HG02798 (cell line): ENCODE data around the gene ADAM11.
"Not testable (repeated sequence)": the region's sequence is repeated elsewhere in the genome, so short reads cannot be mapped to it uniquely, and the experiment has no call there.

Experiments used
- ATAC-seq: cut with Tn5 transposase; IDR thresholded peaks from one replicate; pipeline ENCODE4 v1.9.1; 2021; ENCODE audit warnings: mild to moderate bottlenecking; ENCODE audit not compliant: unreplicated experiment, poor library complexity

ADAM11 gene

GRCh38 chr17:44758414-44759085 is at the start of gene ADAM11:
TSS of gene ADAM11 (plus strand) at chr17:44758988. CDS start at chr17:44759200, 212 bp downstream.
- ATAC-seq = no peak

GRCh38 chr17:44719444-44719843 is 39.3 kb upstream of the ADAM11 start:
- no peak for ATAC-seq

DNA sequence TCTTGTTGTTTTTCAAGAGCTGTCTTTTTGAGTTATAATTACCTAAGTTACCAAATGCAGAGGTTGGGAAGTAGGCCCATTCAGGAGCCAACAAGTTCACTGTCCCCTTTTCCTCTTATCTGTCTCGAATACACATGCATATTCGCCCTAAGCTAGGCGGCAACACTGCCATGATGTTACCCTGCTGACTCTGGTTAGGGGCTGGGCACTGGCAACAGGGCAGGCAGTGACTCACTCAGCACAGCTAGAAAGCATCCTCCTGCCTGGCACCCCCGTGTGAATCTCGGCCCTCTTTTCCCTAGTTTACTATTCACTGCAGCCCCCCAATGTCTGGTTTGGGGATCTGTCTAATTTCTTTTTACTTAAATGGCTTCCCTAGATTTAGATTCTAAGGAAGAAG is 36.5 kb upstream of the ADAM11 start:
- no peak for ATAC-seq

DNA sequence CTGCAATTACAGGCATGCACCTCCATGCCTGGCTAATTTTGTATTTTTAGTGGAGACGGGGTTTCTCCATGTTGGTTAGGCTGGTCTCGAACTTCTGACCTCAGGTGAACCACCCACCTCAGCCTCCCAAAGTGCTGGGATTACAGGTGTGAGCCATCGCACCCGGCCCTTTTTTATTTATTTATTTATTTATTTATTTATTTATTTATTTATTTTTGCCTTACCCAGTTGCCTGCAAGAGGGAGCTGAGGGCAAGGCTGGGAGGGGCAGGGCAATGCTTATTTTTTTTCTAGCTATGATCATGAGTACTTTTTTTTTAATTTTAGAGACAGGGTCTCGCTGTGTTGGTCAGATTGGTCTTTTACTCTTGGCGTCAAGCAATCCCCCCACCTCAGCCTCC is 32.7 kb upstream of the ADAM11 start:
- ATAC-seq = not testable (repeated sequence)

DNA sequence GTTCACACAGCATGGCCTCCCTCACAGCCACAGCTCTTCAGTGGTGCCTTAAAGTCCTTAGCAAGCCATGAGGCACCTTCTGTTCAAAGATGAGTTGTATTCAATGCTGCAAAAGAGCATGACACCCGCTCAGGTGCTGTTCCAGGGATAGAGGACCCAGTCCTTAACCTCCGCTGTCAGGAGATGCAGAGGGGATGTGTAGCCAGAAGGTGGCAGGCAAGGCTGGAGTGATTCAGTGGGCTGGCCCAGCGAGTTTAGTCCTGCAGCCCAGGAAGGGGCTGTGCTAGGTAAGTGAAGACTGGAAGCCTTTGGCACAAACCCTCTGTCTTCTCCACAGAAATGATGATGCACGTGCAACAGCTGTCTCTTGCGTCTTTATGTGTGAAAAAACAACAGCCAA is 25.0 kb upstream of the ADAM11 start:
- ATAC-seq = no peak

DNA sequence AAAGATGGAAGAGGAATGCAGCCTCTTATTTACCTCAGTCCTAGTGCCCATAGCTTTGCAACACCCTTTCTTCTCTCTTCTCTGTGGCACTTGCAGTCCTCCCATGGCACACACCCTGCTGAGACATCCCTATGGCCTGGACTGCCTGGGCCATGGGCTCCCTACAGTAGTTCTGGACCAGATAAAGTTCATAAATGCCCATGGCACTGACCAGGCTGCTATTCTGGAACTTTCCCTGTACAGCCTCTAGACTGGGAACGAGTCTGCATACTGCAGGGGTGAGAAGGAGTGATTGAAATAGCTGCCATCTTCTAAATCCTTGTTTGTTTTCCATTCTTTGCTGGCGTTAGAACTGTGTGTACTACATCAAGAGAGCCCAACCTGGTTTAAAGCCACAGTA is 24.5 kb upstream of the ADAM11 start:
- no peak for ATAC-seq

- ATAC-seq = no peak
Observed at GRCh38 chr17:44736551-44737240, 22.1 kb upstream of the ADAM11 start.

DNA sequence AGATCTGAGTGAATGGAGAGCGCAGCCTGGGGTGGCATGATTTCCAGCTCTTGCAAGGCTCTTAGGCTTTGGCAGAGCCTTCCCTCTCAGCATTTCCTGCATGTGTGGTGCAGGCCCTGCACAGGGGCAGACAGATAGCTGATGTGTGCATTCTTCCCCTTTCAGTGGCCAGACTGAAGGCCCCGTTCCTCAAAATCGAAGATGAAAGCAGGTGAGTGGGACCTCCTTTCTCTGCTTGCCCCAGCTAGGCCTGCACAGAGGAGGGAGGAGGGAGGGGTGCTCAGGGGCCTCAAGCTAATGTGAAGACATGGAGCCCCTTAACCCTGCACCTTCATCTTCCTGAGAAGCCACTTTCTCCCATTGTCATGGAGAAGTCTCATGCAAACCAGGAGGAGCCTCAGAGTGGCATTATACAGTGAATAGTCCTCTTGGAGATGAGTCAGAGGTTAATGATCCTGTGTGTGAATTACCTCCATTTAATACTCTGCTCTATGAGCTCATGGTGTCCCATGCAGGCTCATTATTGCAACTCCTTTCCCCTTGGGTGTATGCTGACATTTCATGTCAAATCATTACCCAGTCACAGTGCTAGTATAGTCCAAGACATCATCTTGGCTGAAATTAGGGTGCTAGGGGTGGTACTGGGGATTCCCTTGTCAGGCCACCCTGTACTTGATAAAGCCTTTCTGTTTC is 20.4 kb upstream of the ADAM11 start:
- ATAC-seq = peak; percentile 36

GRCh38 chr17:44741316-44741715 is 17.5 kb upstream of the ADAM11 start:
- no peak for ATAC-seq

GRCh38 chr17:44745301-44745700 is 13.5 kb upstream of the ADAM11 start:
- no peak for ATAC-seq

GRCh38 chr17:44745738-44746137 is 13.1 kb upstream of the ADAM11 start:
- ATAC-seq = not testable (repeated sequence)

- no peak for ATAC-seq
Observed at GRCh38 chr17:44747566-44747965, 11.2 kb upstream of the ADAM11 start.

DNA sequence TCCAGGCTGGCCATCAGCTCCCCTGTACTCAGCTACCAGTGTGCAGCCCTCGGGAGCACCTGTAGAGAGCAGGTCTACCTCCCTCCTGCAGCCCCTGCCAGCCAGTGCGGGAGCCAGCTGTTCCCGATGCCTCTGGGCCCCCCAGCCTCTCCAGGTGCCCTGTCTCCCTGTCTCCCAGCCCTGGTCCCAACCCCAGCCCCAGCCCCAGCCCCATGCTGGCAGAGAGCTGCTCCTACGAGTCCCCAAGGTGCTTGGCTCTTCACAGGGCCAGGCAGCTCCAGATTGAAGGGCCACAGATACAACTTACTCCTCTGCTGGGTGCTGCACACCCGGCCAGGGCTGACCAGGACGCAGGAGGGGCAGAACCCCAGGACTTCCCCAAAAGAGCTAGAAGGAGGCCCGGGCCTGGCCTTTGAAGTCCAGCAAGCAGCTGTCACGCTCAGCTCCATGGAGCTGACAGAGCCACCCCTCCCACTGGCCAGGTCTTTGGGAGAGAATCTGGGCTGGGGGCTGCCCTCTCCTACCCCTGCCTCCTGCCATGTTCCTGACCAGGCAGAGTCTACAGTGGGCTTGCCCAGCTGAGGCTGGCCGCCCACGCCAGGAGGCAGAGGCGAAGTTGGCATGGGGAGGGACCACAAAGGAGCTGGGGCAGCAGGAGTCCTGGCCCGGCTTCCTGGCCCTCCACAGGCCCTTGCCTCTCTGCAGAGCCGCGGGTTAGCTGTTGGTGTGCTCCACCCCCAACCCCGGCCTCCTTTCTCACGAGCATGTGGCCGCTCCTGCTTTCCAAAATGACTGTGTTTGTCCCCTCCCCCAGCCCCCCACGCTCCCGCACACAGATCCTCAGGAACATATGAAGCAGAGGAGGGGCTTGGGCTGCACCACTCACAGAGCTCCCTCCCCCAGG is 9.5 kb upstream of the ADAM11 start:
- ATAC-seq = no peak

DNA sequence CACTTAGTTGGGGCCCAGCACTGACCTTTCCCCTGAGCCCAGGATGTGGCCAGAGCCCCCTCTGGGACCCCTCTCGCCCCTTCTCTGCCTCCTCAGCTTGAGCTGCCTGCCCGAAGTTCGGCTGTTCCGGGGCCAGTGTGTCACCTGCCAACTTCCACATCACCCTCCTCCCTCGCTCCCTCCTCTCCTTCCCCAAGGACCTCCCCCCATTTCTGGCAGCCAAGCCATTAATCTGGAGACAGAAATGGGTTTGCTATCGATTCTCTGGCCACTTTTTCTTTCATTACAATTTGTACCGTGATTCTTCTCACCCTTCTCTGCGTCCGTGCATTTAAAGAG is 8.8 kb upstream of the ADAM11 start:
- no peak for ATAC-seq

DNA sequence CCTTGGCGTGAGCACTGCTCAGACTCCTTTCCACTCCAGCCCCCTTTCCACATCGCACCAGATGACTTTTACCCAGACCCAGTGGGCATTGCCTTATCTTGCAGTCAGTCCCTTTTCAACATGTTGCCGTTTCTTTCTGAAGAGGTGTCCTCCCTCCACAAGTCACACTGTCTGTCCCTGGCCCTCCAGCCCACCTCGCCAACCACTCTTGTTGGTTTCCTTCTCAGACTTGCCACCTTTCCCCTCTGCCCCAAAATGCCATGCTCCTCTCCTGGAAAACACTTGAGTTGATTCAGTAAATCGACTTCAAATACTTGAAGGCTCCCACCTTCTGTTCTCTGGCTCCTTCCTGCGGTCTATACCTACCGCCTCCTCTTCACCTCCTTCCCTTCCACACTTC is 7.5 kb upstream of the ADAM11 start:
- ATAC-seq = no peak

GRCh38 chr17:44751806-44752205 is 7.0 kb upstream of the ADAM11 start:
- no peak for ATAC-seq

DNA sequence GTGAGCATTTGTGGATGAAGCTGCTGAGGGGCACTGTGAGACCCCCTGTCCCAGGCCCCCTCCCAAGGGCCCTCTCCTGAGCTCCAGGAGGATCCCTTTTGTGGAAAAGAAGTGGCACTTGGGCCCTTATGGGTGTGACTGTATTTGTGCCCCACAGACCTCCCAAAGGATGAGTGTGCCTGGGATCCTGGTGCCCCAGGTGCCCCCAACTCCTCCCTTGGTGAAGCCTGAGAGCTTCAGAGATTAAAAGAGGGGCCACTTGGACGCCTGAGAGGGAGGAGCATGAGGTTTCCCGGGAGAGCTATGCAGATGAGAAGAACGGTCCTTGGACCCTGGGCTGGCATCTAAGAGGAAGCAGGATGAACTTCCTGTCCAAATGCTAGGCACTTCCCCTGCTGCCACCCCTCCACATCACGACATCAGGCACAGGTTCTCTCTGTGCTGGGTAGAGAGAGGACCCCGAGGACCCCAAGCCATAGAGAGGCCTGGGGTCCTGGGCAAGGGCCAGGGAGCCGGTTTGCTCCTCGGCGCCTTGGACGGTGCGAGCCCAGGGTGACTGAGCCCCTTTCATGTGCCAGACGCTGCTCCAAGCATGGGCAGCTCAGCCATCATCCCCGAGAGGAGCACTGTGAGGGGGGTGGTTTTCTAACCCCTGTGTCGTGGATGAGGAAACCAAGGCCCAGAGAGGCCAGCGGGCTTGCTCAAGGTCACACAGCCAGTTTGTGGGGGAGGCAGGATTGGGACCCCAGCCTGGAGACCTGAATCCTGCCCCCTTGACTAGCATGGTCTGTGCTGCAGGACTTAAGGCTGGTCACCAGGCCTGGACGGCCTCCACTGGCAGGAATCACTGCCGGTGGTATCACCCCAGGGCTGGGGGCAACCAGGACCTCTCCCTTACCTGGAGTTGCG is 5.6 kb upstream of the ADAM11 start:
- no peak for ATAC-seq

DNA sequence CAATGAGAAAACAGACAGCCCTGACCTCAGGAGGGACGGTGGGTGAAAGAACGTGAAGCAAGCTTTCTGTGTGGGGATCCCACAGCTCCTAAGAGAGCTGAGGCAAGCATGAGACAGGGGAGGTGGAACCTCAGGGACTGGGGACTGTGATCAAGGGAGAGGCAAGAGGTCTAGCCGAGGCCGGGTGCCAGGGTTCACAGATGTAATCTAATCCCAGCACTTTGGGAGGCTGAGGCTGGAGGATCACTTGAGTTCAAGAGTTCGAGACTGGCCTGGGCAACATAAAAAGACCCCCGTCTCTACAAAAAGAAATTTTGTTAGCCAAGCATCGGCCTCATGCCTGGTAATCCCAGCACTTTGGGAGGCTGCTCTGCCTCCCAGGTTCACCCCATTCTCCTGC is 4.5 kb upstream of the ADAM11 start:
- ATAC-seq = no peak

GRCh38 chr17:44755180-44755579 is 3.6 kb upstream of the ADAM11 start:
- ATAC-seq = not testable (repeated sequence)
